ENCODE results near the gene WFDC11. TPM values are rescaled to one million over a fixed set of nuclear protein-coding genes. Genes with fewer than 3 reads are reported as not detected.
"Not testable (repeated sequence)": the region's sequence is repeated elsewhere in the genome, so short reads cannot be mapped to it uniquely, and the experiment has no call there.

Gene WFDC11
- total RNA-seq, 2 experiments from 2014 or later, result not detected

- no peak overlapping the region for H2AFZ ChIP-seq (ENCODE audit: low read length)
- CTCF ChIA-PET (ENCODE audit: unreplicated experiment), result no interaction called here
- DNase-seq (ENCODE audit: low spot score), result no peak
- no peaks in the 10 kb centered on the region for H3K36me3 ChIP-seq (ENCODE audit: insufficient read depth, low read length)
- H3K9me3 ChIP-seq (ENCODE audit: low read length), result no peaks in the 10 kb centered on the region
- no peak overlapping the region for H3K27ac ChIP-seq (ENCODE audit: low read depth, low read length, poor library complexity, severe bottlenecking)
- POLR2A ChIA-PET, result no interaction called here
- TF ChIP-seq EZH2phosphoT487 (IDR thresholded peaks at IDR 0.05; ENCODE audit: borderline replicate concordance, low read depth, low read length), result no peak
- TF ChIP-seq CTCF (conservative IDR thresholded peaks at IDR 0.05; ENCODE audit: low read length), result no peak
- H3K79me2 ChIP-seq (ENCODE audit: insufficient read depth, low read depth, low read length), result no peaks in the 10 kb centered on the region
- H3K4me1 ChIP-seq (ENCODE audit: insufficient read depth, low read length, poor library complexity, severe bottlenecking), result no peaks in the 10 kb centered on the region
- no peaks in the 10 kb centered on the region for H4K20me1 ChIP-seq (ENCODE audit: insufficient read depth, low read length)
- H3K9me2 ChIP-seq (ENCODE audit: insufficient read depth, low read length), result no peaks in the 10 kb centered on the region
- no peak overlapping the region for H3K4me2 ChIP-seq (ENCODE audit: low read length)
- intact Hi-C loops (cut with micrococcal nuclease; ENCODE audit: unreplicated experiment), result no loop called here
- BruUV-seq (replicated peaks), result no TSS peak
- H3K4me3 ChIP-seq (ENCODE audit: low read depth, low read length, poor library complexity, severe bottlenecking), result no peak overlapping the region
These were observed 15.9 kb upstream of the WFDC11 start for GRCh38 chr20:45685896-45686295.

GRCh38 chr20:45679650-45680049 is 9.6 kb upstream of the WFDC11 start:
- intact Hi-C loops (cut with micrococcal nuclease; ENCODE audit: unreplicated experiment), result no loop called here
- Histone ChIP-seq H3K27ac (ENCODE audit: low read depth, low read length, poor library complexity, severe bottlenecking) (no peak overlapping the region), H2AFZ (ENCODE audit: low read length) (no peak overlapping the region), H4K20me1 (ENCODE audit: insufficient read depth, low read length) (no peaks in the 10 kb centered on the region), H3K4me3 (ENCODE audit: low read depth, low read length, poor library complexity, severe bottlenecking) (no peak overlapping the region), H3K4me1 (ENCODE audit: insufficient read depth, low read length, poor library complexity, severe bottlenecking) (no peaks in the 10 kb centered on the region), H3K36me3 (ENCODE audit: insufficient read depth, low read length) (no peaks in the 10 kb centered on the region), H3K9me2 (ENCODE audit: insufficient read depth, low read length) (no peaks in the 10 kb centered on the region), H3K4me2 (ENCODE audit: low read length) (no peak overlapping the region), H3K9me3 (ENCODE audit: low read length) (0 out of 2 replicates have a peak, but pooled peaks cover 7% of the 10 kb centered on the region), H3K79me2 (ENCODE audit: insufficient read depth, low read depth, low read length) (no peaks in the 10 kb centered on the region)
- DNase-seq (ENCODE audit: low spot score), result no peak
- ChIA-PET CTCF (ENCODE audit: unreplicated experiment) (no interaction called here), POLR2A (no interaction called here)
- TF ChIP-seq EZH2phosphoT487 (IDR thresholded peaks at IDR 0.05; ENCODE audit: borderline replicate concordance, low read depth, low read length) (no peak), CTCF (conservative IDR thresholded peaks at IDR 0.05; ENCODE audit: low read length) (no peak)
- BruUV-seq (replicated peaks), result no TSS peak

- TF ChIP-seq EZH2phosphoT487 (IDR thresholded peaks at IDR 0.05; ENCODE audit: borderline replicate concordance, low read depth, low read length) (no peak), CTCF (conservative IDR thresholded peaks at IDR 0.05; ENCODE audit: low read length) (no peak)
- Histone ChIP-seq H3K27ac (ENCODE audit: low read depth, low read length, poor library complexity, severe bottlenecking) (no peak overlapping the region), H3K36me3 (ENCODE audit: insufficient read depth, low read length) (no peaks in the 10 kb centered on the region), H3K9me2 (ENCODE audit: insufficient read depth, low read length) (no peaks in the 10 kb centered on the region), H3K79me2 (ENCODE audit: insufficient read depth, low read depth, low read length) (no peaks in the 10 kb centered on the region), H3K4me3 (ENCODE audit: low read depth, low read length, poor library complexity, severe bottlenecking) (no peak overlapping the region), H4K20me1 (ENCODE audit: insufficient read depth, low read length) (no peaks in the 10 kb centered on the region), H3K9me3 (ENCODE audit: low read length) (no peaks in the 10 kb centered on the region), H3K4me1 (ENCODE audit: insufficient read depth, low read length, poor library complexity, severe bottlenecking) (no peaks in the 10 kb centered on the region), H2AFZ (ENCODE audit: low read length) (no peak overlapping the region), H3K4me2 (ENCODE audit: low read length) (no peak overlapping the region)
- intact Hi-C loops (cut with micrococcal nuclease; ENCODE audit: unreplicated experiment), result no loop called here
- no peak for DNase-seq (ENCODE audit: low spot score)
- ChIA-PET POLR2A (no interaction called here), CTCF (ENCODE audit: unreplicated experiment) (no interaction called here)
- no TSS peak for BruUV-seq (replicated peaks)
These were observed 2.7 kb upstream of the WFDC11 start for GRCh38 chr20:45672765-45673164.

- POLR2A ChIA-PET, result interaction anchor here (0.6 kb wide), 1 partner anchor 149 kb away, joined by 3 read pairs; no protein-coding TSS in a partner anchor
- intact Hi-C loops (cut with micrococcal nuclease; ENCODE audit: unreplicated experiment), result not testable (repeated sequence)
These were observed 13.0 kb downstream of the WFDC11 start for GRCh38 chr20:45657038-45657437.

GRCh38 chr20:45651726-45652125 is 18.3 kb downstream of the WFDC11 start:
- BruUV-seq (replicated peaks); H3K9me3 ChIP-seq (ENCODE audit: low read length); H2AFZ ChIP-seq (ENCODE audit: low read length); H3K4me2 ChIP-seq (ENCODE audit: low read length); intact Hi-C loops (cut with micrococcal nuclease; ENCODE audit: unreplicated experiment); H3K79me2 ChIP-seq (ENCODE audit: insufficient read depth, low read depth, low read length); H3K4me3 ChIP-seq (ENCODE audit: low read depth, low read length, poor library complexity, severe bottlenecking); H3K9me2 ChIP-seq (ENCODE audit: insufficient read depth, low read length); H3K4me1 ChIP-seq (ENCODE audit: insufficient read depth, low read length, poor library complexity, severe bottlenecking); POLR2A ChIA-PET; H3K27ac ChIP-seq (ENCODE audit: low read depth, low read length, poor library complexity, severe bottlenecking); DNase-seq (ENCODE audit: low spot score); CTCF ChIA-PET (ENCODE audit: unreplicated experiment); H3K36me3 ChIP-seq (ENCODE audit: insufficient read depth, low read length); H4K20me1 ChIP-seq (ENCODE audit: insufficient read depth, low read length): not testable (repeated sequence)

More at GRCh38 chr20:45657038-45657437, 13.0 kb downstream of the WFDC11 start:
- H4K20me1 ChIP-seq (ENCODE audit: insufficient read depth, low read length); H3K36me3 ChIP-seq (ENCODE audit: insufficient read depth, low read length); H2AFZ ChIP-seq (ENCODE audit: low read length); H3K4me3 ChIP-seq (ENCODE audit: low read depth, low read length, poor library complexity, severe bottlenecking); H3K9me2 ChIP-seq (ENCODE audit: insufficient read depth, low read length); H3K79me2 ChIP-seq (ENCODE audit: insufficient read depth, low read depth, low read length); H3K4me1 ChIP-seq (ENCODE audit: insufficient read depth, low read length, poor library complexity, severe bottlenecking); DNase-seq (ENCODE audit: low spot score); H3K4me2 ChIP-seq (ENCODE audit: low read length); BruUV-seq (replicated peaks); H3K9me3 ChIP-seq (ENCODE audit: low read length); CTCF ChIA-PET (ENCODE audit: unreplicated experiment); H3K27ac ChIP-seq (ENCODE audit: low read depth, low read length, poor library complexity, severe bottlenecking): not testable (repeated sequence)

All from OCI-LY7 (cell line).